NCI-H2227 (cell line): ENCODE data around the gene LYST.
"Not testable (repeated sequence)": the region's sequence is repeated elsewhere in the genome, so short reads cannot be mapped to it uniquely, and the experiment has no call there.

Source experiments
- DNase-seq: peaks from one replicate; lab custom pipeline; 2025; ENCODE audit not compliant: unreplicated experiment; lab: John Stamatoyannopoulos, UW

The LYST gene

DNA sequence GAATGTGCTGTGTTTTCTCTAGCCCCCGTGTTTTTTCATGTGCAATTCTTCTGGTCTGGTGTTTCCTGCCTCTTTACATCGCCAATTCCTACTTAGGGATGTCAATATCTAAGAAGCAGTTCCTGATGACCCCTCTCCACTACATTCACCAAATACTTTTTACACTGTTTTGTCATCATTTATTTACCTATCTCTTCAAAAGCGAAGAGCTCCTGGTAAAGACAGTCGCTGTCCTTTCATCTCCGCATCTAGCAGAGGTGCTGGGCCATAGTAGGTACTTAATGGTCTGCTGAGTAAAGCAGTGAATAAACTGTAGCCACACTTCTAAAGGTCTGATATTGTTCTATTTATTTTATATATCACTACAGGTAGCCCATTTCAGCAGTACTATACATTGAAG is 43.0 kb downstream of the LYST start:
- DNase-seq, result no peak

GRCh38 chr1:235822685-235823084 is 44.0 kb downstream of the LYST start:
- DNase-seq, result no peak

DNA sequence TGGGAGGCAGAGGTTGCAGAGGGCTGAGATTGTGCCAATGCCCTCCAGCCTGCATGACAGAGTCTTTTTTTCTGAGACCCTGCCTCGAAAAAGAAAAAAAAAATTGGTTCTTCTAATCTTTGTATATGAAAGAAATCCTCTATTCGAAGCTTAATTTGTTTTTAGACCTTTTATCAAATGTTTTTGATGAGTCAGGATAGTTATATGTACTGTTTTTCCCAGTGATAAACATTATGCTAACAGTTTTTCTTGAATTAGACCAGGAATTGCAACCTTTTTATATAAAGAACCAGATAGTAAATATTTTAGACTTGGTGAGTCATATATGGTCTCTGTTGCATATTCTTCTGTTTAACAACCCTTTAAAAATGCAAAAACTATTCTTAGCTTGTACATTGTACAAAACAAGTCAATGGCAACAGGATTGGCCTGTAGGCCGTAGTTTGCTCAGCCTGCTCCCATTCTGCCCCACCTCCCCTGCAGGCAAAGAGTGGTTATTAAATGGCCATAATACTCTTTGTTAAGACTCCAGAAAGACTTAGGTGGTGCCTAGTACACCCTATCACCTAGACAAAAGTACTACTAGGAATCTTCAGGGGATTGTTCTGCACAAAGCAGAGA is 45.2 kb downstream of the LYST start:
- no peak for DNase-seq

- DNase-seq, result no peak
These were observed 46.6 kb downstream of the LYST start for GRCh38 chr1:235820061-235820460.

GRCh38 chr1:235818632-235819136 is 48.0 kb downstream of the LYST start:
- DNase-seq, result no peak

DNA sequence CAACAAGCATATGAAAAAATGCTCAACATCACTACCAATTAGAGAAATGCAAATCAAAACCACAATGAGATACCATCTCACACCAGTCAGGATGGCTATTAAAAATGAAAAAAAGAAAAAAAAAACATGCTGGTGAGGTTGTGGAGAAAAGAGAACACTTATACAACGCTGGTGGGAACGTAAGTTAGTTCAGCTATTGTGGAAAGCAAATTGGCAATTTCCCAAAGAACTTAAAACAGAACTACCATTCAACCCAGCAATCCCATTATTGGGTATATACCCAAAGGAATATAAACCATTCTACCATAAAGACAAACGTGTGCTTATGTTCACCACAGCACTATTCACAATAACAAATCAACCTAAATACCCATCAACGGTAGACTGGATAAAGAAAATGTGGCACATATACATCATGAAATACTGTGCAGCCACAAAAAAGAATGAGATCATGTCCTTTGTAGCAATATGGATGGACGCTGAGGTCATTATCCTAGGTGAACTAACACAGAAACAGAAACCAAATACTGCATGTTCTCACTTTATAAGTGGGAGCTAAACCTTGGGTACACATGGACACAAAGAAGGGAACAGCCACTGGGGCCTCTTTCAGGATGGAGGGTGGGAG is 49.5 kb downstream of the LYST start:
- DNase-seq, result no peak

GRCh38 chr1:235809688-235810397 is 56.9 kb downstream of the LYST start:
- no peak for DNase-seq

DNA sequence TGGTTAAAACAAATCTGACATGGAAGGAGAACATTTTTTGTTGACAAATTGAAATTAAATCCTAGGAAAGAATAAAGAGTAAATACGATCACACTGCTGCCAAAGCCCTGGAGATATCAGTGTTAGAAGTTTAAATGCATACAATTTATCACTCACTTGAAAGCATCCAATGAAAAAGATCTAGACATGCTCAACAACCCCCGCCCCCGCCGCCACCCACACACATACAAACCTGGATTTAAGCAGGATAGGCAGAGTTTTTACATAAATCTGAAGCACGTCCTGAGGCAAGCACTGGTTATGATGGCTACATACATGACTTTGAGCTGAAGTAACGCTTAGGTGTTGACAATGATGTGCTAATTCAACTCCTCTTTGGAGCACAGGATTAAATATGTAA is 58.5 kb downstream of the LYST start:
- no peak for DNase-seq

DNA sequence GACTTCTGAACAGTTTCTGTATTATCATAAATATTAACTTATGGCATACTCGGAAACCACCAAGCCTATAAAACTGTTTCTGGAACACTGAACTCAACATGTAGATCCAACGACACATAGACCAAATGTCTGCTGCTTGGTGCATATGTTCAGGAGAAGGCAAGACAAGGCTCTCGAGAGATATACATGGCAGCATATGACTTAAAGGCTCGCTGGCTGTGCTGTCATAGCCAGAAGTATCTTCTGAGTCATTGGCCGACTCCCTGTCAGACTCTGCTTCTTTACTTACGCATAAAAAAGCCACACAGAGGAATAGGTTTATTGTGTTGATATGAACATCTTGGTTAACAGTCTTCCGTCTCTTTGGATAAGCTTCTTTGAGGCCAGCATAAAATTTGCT is 60.6 kb downstream of the LYST start:
- DNase-seq, result no peak

GRCh38 chr1:235802573-235803346 is 63.9 kb downstream of the LYST start:
- no peak for DNase-seq

DNA sequence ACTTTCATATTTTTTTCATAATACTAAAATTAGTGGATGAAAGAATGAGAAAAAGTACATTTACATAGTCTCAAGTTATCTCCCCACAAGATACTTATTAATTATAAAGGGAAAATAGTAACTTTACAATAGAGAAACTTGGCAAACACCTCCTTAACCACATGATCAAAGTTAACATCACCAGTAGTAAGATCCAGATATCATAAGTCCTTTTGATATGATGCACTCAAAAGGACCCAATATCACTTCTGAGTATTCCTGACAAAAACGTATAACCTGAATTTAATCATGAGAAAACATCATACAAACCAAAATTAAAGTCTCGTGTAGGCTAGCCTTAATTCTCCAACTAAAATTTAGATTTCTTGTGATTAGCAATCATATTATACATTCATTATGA is 67.4 kb downstream of the LYST start:
- DNase-seq, result no peak

- no peak for DNase-seq
These were observed 75.1 kb downstream of the LYST start for GRCh38 chr1:235791532-235792060.

DNA sequence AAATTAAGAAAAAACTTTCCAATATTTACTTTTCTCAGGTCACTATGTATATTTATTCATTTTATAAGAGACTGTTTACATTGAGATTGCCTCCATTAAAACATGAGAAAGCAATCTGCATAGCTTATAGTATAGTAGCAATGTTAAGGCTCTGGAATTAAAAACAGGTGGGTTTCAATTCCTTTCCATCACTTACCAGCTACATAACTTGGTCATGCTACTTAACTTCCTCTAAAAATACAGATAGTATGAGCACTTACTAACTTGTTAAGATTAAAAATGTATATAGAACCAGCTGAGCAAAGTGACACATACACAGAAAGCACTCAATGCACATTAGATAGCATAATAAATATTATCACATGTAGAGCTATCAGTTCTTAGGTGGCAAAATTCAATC is 76.6 kb downstream of the LYST start:
- no peak for DNase-seq

GRCh38 chr1:235786227-235786898 is 80.3 kb downstream of the LYST start:
- DNase-seq, result not testable (repeated sequence)

- no peak for DNase-seq
These were observed 81.8 kb downstream of the LYST start for GRCh38 chr1:235784950-235785349.

GRCh38 chr1:235783148-235783776 is 83.4 kb downstream of the LYST start:
- peak; percentile 45 for DNase-seq

DNA sequence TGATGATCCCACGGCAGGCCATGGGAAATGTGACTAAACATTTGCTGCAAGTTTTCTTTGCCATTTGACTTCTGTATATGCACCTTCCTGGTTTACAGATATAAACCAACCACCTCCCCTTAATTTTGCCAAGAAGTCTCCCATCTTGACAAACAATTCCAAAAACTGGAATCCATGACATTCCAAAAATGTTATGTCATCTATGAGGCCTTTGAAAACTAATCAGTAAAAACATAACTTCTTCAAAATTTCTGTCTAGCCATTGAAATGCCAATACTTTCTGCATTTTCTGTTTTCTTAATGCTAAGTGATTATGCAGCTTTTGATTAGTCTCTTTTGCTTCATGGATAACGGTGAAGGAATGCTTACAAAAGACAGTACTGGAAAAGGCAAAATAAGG is 84.1 kb downstream of the LYST start:
- no peak for DNase-seq

GRCh38 chr1:235781807-235782206 is 84.9 kb downstream of the LYST start:
- DNase-seq, result no peak

DNA sequence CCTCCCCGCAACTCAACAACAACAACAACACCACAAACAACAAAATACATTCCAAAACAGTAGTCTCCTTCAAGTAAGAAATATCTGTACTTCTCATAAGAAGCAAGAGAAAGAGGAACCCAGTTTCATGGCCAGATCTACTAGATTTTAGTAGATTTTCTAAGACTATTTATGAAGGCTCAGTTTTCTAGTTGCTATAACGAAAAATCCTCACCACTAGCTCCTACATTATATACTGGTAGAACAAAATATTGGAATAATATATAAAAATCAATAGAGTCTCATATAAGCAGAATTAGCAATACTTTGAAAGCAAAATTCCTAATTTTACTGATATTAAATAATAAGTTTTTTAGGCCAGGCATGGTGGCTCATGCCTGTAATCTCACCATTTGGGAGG is 86.9 kb downstream of the LYST start:
- no peak for DNase-seq

- no peak for DNase-seq
These were observed 90.3 kb downstream of the LYST start for GRCh38 chr1:235776396-235776795.
